ENCODE measurements around the gene RPS6KB1.

GRCh38 chr17:59892924-59893675, at the start of gene RPS6KB1, which contains the start of gene TUBD1:
- TF ChIP-seq CTCF (IDR thresholded peaks at IDR 0.05), result no peak
- peak; percentile 72 for TF ChIP-seq POLR2A (IDR thresholded peaks at IDR 0.05)
